Jurkat, Clone E6-1 (cell line): Measurements from ENCODE around the gene U2AF1L4.
"Not testable (repeated sequence)": the region's sequence is repeated elsewhere in the genome, so short reads cannot be mapped to it uniquely, and the experiment has no call there.

Experiments used
- DNase-seq: peaks from one replicate; pipeline ENCODE4 v3.0.0-alpha.2; 2011; ENCODE audit warnings: low read depth, low spot score
- H3K4me3 ChIP-seq: 2 replicates; pipeline ENCODE4 v1.5.1; 2011; ENCODE audit warnings: mild to moderate bottlenecking, low read length, control low read depth, moderate library complexity

U2AF1L4 gene

GRCh38 chr19:35782589-35782988 lies 37.4 kb upstream of the U2AF1L4 start:
- no peak for DNase-seq
- H3K4me3 ChIP-seq, result no peak overlapping the region

- H3K4me3 ChIP-seq, result no peak overlapping the region
- no peak for DNase-seq
Measured at GRCh38 chr19:35781650-35782049, 36.4 kb upstream of the U2AF1L4 start.

DNA sequence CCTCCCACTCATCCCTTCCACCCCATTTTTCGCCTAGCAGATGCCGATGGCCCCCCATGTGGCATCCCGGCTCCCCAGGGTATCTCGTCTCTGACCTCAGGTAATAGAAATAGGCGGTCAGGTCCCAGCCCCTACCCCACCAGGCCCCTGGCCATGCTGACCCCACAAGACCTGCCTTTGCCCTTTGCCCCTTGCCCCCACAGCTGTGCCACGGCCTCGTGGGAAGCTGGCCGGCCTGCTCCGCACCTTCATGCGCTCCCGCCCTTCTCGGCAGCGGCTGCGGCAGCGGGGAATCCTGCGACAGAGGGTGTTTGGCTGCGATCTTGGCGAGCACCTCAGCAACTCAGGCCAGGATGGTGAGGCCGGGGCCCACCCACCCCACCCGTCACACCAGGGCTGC lies 35.5 kb upstream of the U2AF1L4 start:
- no peak overlapping the region for H3K4me3 ChIP-seq
- no peak for DNase-seq

DNA sequence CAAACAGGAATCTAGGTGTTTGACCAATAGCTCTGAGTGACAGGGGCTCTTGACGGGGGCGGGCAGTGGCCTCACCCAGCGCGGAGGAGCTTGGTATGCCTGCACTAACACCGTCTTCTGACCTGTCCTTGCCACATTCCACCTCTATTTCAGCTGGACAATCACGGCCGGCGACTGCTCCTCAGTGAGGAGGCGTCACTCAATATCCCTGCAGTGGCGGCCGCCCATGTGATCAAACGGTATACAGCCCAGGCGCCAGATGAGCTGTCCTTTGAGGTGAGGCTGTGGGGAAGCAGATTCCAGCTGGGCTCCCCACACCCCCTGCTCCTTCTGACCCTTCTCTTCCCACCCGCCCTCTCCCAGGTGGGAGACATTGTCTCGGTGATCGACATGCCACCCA lies 34.8 kb upstream of the U2AF1L4 start:
- H3K4me3 ChIP-seq, result no peak overlapping the region
- no peak for DNase-seq

- no peak overlapping the region for H3K4me3 ChIP-seq
- no peak for DNase-seq
Measured at GRCh38 chr19:35779033-35779432, 33.8 kb upstream of the U2AF1L4 start.

- no peak overlapping the region for H3K4me3 ChIP-seq
- DNase-seq, result no peak
Measured at GRCh38 chr19:35777961-35778360, 32.7 kb upstream of the U2AF1L4 start.

GRCh38 chr19:35777086-35777841 lies 32.0 kb upstream of the U2AF1L4 start:
- no peak for DNase-seq
- no peak overlapping the region for H3K4me3 ChIP-seq

GRCh38 chr19:35776102-35776788 lies 31.0 kb upstream of the U2AF1L4 start:
- H3K4me3 ChIP-seq, result peak overlapping the region; percentile 76
- DNase-seq, result no peak

- peak within 1 kb of the TSS; percentile 76 for H3K4me3 ChIP-seq
- DNase-seq, result peak; percentile 96
Measured at GRCh38 chr19:35775298-35776101, 30.3 kb upstream of the U2AF1L4 start, which contains the start of gene ARHGAP33. Gene ARHGAP33 (plus strand): TSS chr19:35775564. CDS start chr19:35775659, 95 bp downstream.

DNA sequence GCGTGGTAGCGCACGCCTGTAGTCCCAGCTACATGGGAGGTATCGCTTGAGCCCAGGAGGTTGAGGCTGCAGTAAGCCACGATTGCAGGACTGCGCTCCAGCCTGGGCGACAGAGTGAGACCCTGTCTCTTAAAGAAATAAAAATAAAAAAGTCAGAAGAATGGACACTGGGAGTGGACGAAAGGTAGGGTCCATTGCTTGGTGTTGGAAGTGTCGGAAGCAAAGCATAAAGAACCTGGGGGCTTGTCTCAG lies 29.8 kb upstream of the U2AF1L4 start:
- peak overlapping the region; percentile 49 for H3K4me3 ChIP-seq
- DNase-seq, result no peak

DNA sequence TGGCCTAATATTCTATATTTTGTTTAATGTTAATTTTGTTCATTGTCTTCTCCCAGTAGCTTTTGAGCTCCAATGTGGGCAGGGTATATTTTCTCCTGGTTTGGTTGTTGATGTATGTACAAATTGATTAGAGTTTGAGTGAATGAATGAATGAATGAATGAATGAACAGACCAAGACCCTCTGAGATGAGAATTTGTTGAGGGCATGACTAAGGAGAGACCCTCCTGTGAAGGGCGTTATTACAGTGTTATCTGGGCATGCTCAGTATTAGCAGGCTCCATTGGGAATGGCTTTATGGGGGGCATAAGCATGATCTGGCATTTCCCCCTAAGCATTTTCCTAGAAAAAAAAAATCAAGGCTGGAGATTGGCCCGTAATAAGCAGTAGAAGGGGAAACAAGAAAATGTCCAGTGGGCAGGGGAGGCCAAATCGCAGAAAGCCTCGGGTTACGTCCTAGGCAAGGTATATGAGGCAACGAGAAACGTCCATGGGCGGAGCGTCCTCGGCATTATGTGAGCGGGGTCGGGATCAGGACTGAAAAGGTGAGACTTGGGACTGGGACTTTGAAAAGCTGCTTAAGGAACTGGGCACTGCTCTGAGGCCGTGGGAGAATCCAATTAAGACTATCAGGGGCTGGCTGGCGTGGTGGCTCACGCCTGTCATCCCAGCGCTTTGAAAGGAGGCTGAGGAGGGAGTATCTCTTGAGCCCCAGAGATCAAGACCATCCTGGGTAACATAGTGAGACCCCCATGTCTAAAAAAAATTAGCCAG lies 29.2 kb upstream of the U2AF1L4 start:
- H3K4me3 ChIP-seq, result peak overlapping the region; percentile 49
- DNase-seq, result no peak

DNA sequence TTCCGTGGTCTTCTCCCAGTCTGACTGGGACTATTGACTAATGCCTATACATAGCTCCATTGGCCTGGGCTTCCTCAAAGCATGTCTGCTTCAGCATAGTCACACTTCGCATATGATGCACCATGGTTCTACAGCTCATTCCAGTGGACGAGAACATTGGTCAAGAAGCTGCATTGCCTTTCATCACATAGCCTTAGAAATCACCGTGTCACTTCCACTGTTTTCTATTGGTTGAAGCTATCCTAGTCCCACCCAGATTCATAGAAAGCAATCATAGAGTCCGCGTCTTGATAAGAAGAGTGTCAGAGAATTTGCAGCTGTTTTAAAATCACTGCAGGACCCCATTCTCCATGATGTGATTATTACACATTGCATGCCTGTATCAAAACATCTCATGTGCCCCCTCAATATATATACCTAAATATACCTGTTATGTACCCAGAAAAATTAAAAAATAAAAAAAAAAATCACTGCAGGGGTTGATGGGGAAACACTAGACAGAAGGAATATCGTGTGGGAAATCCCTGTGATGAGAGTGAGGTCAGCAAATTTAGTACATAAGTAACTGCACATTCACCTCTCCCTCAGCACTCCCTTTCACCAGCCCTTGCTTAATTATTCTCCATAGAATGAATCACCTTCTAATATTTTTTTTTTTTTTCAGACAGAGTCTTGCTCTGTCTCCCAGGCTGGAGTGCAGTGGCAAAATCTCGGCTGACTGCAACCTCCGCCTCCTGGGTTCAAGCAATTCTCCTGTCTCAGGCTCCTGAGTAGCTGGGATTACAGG lies 28.0 kb upstream of the U2AF1L4 start:
- DNase-seq, result no peak
- no peak overlapping the region for H3K4me3 ChIP-seq

DNA sequence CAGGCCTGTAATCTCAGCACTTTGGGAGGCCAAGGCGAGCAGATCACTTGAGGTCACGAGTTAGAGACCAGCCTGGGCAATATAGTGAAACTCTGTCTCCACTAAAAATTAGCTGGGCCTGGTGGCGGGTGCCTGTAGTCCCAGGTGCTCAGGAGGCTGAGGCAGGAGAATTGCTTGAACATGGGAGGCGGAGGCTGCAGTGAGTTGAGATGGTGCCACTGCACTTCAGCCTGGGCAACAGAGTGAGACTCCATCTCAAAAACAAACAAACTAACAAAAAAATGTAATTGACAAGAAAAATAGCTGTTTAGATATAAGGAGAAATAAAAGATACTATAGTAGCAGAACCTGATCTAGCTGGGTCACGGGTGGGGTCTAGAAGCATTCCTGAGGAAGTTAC lies 27.1 kb upstream of the U2AF1L4 start:
- not testable (repeated sequence) for H3K4me3 ChIP-seq, DNase-seq

- H3K4me3 ChIP-seq, result no peak overlapping the region
- no peak for DNase-seq
Measured at GRCh38 chr19:35768082-35768421, 22.8 kb upstream of the U2AF1L4 start.

DNA sequence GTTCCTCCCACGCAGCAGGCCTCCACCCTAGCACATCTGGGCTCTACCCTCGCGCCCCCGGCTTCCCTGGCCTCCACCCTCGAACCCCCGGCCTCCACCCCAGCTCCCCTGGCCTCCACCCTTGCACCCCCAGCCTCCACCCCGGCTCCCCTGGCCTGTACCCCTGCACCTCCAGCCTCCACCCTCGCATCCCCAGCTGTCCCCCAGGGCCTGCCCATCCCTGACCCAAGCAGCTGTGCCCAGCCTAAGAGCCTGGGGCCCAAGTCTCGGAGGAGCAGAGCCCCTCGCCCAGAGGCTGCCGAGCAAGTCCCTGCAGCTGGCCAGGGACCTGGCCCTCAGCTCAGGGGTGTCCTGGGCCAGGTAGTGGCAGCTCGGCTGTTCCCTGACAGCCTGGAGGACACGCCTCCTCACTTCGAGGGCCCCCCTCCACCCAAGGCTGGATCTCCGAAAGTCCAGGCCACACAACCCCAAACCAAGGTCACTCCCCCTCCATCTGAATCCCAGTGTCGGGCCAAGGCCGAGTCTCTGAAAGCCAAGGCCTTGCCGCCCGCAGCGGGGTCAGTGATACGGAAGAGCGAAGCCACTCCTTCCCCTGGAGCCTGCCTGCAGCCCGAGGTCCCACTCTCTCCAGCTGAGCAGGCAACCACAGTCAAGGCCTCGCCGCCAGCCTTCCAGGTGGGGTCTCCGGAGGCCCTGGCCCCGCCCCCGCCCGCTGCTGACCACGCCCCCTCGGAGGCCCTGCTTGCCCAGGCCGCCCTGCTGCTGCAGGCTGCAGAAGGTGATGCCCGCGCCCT lies 22.3 kb upstream of the U2AF1L4 start:
- no peak for DNase-seq

DNA sequence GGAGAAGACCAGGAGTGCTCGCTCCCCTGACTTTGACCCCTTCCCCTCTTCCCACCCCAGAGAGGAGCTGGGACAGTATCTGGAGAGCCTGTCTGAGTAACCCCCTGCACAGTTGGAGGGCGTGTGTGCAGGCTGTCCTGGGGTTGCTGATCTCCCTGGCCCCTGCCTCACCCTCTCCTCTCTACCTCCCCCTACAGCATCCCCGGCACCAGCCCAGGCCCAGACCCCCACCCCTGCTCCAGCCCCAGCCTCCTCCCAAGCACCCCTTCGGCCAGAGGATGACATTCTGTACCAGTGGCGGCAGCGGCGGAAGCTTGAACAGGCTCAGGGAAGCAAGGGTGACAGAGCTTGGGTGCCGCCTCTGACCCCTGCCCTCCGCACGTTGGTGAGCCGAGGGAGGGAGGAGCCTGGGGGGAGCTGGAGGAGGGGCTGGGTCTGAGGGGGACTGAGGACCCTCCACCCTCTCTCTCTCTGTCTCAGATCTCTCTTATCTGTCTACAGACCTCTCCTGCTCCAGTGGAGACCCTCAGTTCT lies 21.4 kb upstream of the U2AF1L4 start:
- no peak for DNase-seq
- no peak overlapping the region for H3K4me3 ChIP-seq

More for the DNA sequence above, 22.3 kb upstream of the U2AF1L4 start:
- H3K4me3 ChIP-seq, result no peak overlapping the region

GRCh38 chr19:35764432-35765315 lies 19.5 kb upstream of the U2AF1L4 start:
- no peak overlapping the region for H3K4me3 ChIP-seq
- DNase-seq, result no peak
